ENCODE results near the gene FBXW11.
"Not testable (repeated sequence)": the region's sequence is repeated elsewhere in the genome, so short reads cannot be mapped to it uniquely, and the experiment has no call there.

Gene FBXW11

GRCh38 chr5:171986772-171987171 lies 19.7 kb downstream of the FBXW11 start:
- DNase-seq = no peak

GRCh38 chr5:171984748-171985419 lies 21.6 kb downstream of the FBXW11 start:
- no peak for DNase-seq

DNA sequence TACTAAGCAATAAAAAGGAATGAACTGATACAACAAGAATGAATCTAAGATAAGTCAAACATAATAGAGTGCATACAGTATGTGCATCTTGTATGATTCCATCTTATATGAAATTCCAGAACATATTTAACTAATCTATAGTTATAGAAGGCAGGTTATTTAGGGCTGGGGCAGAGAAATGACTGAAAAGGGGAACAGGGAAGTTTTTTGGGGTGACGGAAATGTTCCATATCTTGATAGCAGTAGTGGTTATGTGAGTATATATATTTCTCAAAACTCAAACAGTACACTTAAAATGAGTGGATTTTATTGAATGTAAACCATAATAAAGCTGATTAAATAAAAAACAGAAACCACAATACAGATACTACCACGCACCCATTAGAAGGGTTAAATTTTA lies 24.6 kb downstream of the FBXW11 start:
- no peak for DNase-seq

DNA sequence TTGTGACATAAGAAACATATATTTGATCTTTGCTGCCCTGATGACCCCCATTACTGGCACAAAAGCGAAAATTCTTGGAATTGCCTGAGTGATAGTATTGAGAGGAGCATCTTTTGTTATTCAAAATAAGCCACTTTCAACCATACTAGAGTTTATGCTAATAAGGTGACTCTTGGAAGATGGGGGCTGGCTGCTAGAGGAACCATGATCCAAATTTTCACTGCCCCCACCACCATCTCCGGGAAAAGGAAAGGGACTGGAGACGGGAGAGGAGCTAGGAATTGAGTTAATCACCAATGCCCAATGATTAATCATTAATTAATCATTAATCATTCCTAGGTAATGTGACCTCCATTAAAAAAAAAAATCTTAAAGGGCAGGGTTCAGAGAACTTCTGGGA lies 25.6 kb downstream of the FBXW11 start:
- no peak for DNase-seq

- DNase-seq = no peak
Observed at GRCh38 chr5:171979606-171980005, 26.8 kb downstream of the FBXW11 start.

- no peak for DNase-seq
Observed at GRCh38 chr5:171978519-171978918, 27.9 kb downstream of the FBXW11 start.

- DNase-seq = no peak
Observed at GRCh38 chr5:171978016-171978415, 28.4 kb downstream of the FBXW11 start.

- DNase-seq = not testable (repeated sequence)
Observed at GRCh38 chr5:171977244-171977950, 29.0 kb downstream of the FBXW11 start.

GRCh38 chr5:171975877-171976667 lies 30.4 kb downstream of the FBXW11 start:
- no peak for DNase-seq

GRCh38 chr5:171975262-171975876 lies 31.1 kb downstream of the FBXW11 start:
- no peak for DNase-seq

GRCh38 chr5:171970826-171971225 lies 35.6 kb downstream of the FBXW11 start:
- no peak for DNase-seq

- DNase-seq = no peak
Observed at GRCh38 chr5:171969288-171969880, 37.1 kb downstream of the FBXW11 start.

DNA sequence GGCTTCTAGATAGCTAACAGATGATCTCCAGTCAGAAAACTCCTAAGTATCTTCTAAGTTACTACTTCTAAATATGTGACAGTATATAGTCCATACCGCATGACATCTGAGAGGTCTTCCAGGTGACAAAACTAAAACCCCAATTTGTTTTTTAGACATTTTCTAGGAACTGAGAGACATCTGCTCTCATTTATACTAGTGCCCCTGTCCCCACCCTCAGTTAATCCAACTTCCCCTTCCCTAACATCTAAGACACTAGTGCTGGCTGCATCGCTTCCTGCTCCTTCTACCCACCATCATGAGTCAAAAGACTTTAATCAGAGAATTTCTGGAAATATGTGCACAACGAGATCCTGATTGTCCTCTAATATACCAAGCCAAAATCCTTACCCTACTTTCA lies 37.9 kb downstream of the FBXW11 start:
- DNase-seq = no peak

DNA sequence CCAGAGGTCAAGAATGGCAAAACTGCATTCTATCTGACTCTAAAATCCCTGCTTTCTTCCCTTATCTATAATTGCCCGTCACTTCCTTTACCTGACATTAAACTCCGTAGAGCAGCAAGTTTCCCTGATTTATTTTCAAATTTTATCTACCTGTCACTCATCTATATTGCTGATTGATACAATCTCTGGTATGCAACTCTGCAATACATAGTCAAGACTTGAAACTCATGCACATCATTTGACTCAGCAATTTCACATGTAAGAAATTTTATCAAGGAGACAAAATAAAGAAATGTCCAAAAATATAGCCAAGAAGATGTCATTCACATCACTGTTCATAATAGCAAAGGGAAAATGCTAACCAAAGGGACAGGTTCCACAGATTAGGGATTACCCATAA lies 39.5 kb downstream of the FBXW11 start:
- DNase-seq = no peak

DNA sequence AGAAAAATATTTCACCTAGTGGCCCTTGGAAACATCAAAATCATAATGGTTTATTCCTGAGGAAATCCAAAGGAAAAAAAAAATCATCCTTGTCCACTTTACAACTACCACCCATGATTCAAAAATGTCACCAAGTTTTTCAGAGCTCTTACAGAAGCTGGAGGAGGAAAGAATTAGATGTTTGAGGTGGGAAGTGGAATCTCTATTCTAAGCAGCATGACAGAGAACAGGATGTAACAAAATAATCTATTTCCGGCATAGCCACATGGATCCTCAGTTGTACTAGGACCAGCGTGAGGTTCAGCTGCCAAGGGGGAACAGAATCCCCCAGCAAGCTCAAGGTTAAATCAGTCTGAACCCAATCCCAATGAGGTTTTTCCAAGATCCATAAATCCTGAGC lies 40.2 kb downstream of the FBXW11 start:
- DNase-seq = no peak

DNA sequence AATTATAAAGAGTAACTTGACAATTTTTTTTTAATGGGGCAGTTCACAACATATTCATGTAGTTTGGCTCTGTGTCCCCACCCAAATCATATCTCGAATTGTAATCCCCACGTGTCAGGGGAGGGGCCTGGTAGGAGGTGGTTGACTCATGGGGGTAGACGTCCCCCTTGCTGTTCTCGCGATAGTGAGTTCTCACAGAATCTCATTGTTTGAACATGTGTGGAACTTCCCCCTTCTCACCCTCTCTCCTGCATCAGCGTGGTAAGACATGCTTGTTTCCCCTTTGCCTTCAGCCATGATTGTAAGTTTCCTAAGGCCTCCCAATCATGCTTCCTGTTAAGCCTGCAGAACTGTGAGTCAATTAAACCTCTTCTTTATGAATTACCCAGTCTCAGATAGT lies 40.7 kb downstream of the FBXW11 start:
- DNase-seq = no peak

DNA sequence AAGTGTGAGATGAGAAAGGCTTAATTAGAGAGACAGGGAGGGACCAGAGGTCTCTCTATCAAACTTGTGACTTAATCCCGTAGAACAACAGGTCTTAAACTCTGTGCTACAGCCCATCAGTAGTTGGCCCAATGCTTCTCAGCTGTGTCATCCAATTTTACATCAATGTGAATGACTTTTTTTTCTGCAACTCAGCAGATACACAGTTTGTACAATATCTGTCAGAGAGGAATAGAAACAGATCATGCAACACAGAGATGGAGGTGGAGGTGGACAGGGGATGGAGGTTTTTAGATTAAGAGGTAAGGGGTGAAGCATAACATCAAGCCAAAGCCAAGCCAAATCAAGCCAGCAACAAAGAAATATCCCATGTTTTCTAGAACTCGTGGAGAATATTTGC lies 43.0 kb downstream of the FBXW11 start:
- no peak for DNase-seq

GRCh38 chr5:171961117-171961516 lies 45.3 kb downstream of the FBXW11 start:
- DNase-seq = no peak

DNA sequence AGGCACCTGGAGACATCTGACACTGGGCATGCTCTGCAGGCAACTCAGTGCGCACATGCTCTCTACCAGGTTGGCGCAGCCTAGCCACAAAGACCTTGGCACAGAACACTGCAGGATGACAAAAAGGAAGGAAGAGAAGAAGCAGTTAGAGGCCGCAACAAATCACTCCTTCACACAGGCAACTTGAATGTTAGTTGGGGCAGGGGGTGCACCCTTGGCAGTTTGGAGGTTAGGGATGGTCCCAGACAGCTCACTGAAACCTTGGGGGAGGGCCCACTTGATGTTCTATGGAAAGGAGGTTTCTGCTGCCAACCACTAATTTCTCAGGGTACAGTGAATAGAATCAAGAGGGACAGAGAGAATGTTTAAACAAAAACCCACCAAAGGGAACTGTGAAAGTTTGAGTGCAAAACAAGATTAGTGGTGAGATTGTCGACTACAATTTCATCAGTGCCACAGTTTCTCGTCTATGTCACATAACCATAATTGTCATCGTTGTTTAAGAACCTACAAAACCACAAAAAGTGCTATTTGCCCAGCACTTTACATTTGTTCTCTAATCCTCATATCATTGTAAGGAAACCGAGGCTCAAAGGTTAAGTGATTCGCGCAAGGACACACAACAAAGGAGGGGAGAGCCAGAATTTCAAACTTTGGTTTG lies 48.7 kb downstream of the FBXW11 start:
- DNase-seq = peak in 4 of 56 donors; percentile 4 to 35 (median 14)

DNA sequence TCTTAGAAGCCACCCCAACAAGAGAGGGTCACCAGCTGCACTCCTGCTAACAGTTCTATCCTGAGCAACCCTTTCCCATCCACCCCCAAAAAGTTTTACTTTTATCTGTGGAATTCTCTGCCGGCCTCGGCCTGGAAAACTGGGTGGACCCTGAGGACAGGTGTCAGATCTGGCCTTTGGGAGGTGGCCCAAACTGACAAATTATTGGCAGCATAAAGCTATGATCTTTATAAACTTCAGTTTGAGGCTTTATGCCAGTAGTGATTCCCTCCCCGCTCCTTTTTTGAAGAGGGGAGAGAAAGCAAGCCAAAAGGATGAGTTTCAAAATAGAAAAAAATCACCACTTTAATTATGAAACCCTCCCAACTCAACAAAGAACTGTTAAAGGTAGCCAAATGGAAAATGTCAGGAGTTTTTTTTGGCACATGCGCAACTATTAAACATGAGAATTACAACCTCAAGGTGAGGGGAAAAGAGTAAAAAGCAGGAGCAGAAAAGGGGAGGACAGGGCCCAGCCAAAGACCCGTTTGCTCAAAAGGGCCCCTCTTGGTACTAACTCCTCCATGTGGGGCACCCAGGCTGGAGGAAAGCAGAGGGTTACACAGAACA lies 49.4 kb downstream of the FBXW11 start:
- DNase-seq = no peak

DNA sequence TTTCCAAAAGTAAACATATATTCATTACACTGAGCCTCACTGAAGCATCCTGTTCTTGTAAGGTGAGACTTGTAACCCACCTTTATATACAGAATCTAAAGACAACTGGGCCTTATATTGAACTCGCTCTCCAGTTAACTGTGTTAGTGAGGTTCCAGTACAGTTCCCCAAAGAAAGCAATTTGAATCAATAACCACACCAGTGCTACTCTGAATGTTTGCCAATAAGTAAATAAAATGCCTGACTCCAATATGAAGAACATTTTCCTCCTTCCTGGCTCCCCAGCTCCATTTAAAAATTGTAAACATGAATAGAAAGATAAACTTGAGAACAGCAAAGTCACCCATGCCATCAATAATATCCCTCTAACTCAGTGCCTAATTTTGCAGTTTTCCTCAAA lies 50.1 kb downstream of the FBXW11 start:
- no peak for DNase-seq

Data from amygdala (tissue), 56 donors.